Activated naive CD8-positive, alpha-beta T cell treated with anti-CD3 and anti-CD28 coated beads for 36 hours (primary cell): Measurements from ENCODE around the gene RARG. TPM values are rescaled to one million over a fixed set of nuclear protein-coding genes. Genes with fewer than 3 reads are reported as not detected.

Experiments
- DNase-seq: peaks from one replicate; pipeline ENCODE4 v3.0.0; 2021
- H3K27ac Mint-ChIP-seq: one replicate; pipeline ENCODE4 v1.8.0; 2022; ENCODE audit warnings: mild to moderate bottlenecking, moderate library complexity, mixed read lengths
- H3K27me3 Mint-ChIP-seq: one replicate; pipeline ENCODE4 v1.8.0; 2022; ENCODE audit warnings: mild to moderate bottlenecking, mixed read lengths
- H3K36me3 Mint-ChIP-seq: one replicate; pipeline ENCODE4 v1.8.0; 2021; ENCODE audit warnings: mild to moderate bottlenecking, mixed read lengths
- H3K4me1 Mint-ChIP-seq: one replicate; pipeline ENCODE4 v1.8.0; 2021; ENCODE audit warnings: mixed read lengths
- H3K4me3 Mint-ChIP-seq: one replicate; pipeline ENCODE4 v1.8.0; 2022; ENCODE audit warnings: mild to moderate bottlenecking, moderate library complexity, mixed read lengths
- H3K9me3 Mint-ChIP-seq: one replicate; pipeline ENCODE4 v1.8.0; 2022; ENCODE audit warnings: mixed read lengths
- total RNA-seq, 2 experiments: library from RNA; stranded (reverse); gene quantifications; one replicate each; pipeline ENCODE4 v1.2.3, GENCODE V29; 2021

Gene RARG
- total RNA-seq, 2 experiments from 2014 or later = 22.7 to 26.0 TPM

DNA sequence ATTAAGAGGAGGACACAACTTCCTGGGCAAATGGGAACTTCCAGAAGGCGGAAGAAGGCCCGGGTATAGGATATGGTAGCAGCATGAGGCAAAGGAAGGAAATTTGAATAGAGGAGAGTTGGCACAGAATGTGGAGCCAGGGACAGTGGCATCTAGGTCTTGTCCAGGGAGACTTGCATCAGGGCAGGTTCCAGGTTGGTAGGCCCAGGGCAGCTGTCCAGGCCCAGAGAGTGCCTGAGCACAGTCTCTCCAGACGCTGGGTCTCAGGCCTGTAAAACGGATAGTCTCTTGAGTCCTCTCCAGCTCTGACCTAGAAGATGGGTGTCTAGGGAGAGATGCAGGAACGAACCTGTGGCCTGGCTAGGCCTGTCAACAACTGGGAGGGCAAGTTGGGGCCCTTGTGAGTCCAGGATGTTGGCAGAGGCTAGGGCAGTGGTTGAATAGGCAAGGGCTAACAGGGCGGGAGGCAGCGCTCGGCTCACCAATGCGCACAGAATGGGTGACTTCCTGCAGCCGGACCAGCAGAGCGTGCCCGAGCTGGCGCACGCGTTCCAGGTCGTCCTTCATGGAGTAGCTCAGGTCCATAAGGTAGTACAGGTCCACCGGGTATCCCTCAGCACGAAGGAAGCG is 34.9 kb downstream of the RARG start:
- no peaks in the 10 kb centered on the region for H3K27me3 Mint-ChIP-seq

DNA sequence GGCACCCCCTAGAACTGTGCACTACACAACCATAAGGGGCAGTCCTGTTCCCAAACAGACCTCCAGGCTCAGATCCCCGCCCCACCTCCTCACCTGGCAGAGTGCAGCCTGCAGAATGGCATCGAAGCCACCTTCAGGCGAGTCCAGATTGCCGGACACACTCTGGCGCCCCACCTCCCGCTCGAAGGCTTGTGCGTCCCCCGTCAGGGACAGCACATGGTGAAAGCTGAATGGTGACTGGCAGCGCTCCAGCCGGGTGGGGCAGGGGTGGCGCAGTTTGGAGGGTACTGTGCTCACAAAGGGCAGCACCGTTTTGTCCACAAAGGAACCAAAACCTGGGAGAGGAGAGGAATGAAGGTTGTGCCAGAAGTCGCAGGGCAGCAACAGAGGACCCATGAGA is 35.5 kb downstream of the RARG start:
- Mint-ChIP-seq H3K27me3 (no peaks in the 10 kb centered on the region), H3K27ac (no peak overlapping the region), H3K36me3 (peaks cover 45% of the 10 kb centered on the region), H3K4me1 (peaks cover 39% of the 10 kb centered on the region), H3K4me3 (no peak overlapping the region), H3K9me3 (peaks cover 2% of the 10 kb centered on the region)
- DNase-seq = no peak

More for the DNA sequence above, 34.9 kb downstream of the RARG start:
- peaks cover 45% of the 10 kb centered on the region for H3K36me3 Mint-ChIP-seq
- peaks cover 2% of the 10 kb centered on the region for H3K9me3 Mint-ChIP-seq
- peaks cover 43% of the 10 kb centered on the region for H3K4me1 Mint-ChIP-seq
- H3K27ac Mint-ChIP-seq = no peak overlapping the region
- DNase-seq = no peak
- H3K4me3 Mint-ChIP-seq = no peak overlapping the region

DNA sequence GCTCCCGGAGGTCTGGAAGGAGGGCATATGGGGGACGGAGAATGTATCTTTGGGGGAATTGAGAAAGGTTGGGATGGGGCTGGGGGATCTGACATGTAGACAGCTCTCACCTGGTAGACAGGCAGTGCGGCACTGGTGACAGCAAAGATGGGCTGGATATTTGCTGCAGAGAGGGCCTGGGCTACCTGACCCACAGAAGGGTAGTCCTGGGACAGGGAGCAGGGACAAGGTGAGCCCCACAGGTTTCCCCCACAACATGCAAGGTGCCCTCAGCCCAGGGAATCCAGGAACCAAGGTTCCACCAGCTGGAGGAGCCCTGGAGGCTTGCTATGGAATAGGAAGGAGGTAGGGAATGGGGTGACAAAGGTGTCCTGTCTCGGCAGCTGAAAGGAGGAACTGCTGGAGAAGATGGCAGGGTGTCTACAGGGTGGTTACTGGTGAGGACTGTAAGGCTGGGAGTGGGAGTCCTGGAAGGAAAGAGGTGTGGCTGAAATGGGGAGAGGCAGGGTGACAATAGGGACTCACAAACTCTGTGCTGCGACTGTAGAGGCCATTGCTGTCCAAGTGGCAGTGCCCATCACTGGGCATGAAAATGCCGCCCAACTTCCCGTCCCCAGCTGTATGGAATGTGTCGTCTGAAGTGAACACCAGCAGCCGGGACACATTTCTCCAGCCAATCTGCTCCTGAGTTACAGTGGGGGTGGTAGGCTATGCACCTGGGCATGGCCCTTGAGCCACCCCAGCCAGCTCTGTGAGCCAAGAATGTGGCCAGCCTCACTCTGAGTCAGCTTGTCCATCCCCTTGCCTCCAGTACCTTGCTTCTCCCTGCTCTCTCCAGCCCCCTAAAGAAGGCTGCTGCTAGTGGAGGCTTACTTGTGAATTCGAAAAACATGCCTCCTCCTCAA is 36.2 kb downstream of the RARG start:
- H3K36me3 Mint-ChIP-seq = peaks cover 40% of the 10 kb centered on the region
- H3K9me3 Mint-ChIP-seq = no peaks in the 10 kb centered on the region
- no peaks in the 10 kb centered on the region for H3K27me3 Mint-ChIP-seq
- no peak overlapping the region for H3K4me3 Mint-ChIP-seq
- H3K4me1 Mint-ChIP-seq = peaks cover 36% of the 10 kb centered on the region
- no peak for DNase-seq
- no peak overlapping the region for H3K27ac Mint-ChIP-seq

DNA sequence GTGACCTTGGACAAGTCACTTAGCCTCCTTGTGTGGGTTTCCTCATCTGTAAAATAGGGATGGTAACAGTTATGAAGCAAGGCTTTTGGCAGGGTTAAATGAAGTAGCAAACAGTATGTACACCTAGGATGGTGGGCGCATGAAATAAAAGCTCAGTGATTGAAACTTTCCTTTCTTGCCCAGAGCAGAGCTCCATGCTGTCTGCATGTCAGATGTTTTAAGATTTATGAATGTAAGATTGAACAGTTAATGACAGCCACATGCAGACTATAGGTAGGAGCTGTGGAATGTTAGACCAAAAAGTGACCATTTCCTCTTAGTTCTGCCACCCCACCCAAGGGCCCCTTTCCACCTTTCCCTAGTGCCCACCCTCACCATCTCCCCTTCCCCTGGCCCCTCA is 37.0 kb downstream of the RARG start:
- H3K4me1 Mint-ChIP-seq = peaks cover 34% of the 10 kb centered on the region
- no peak for DNase-seq
- H3K4me3 Mint-ChIP-seq = no peak overlapping the region
- H3K27me3 Mint-ChIP-seq = no peaks in the 10 kb centered on the region
- no peak overlapping the region for H3K27ac Mint-ChIP-seq
- H3K36me3 Mint-ChIP-seq = peaks cover 33% of the 10 kb centered on the region
- no peaks in the 10 kb centered on the region for H3K9me3 Mint-ChIP-seq

DNA sequence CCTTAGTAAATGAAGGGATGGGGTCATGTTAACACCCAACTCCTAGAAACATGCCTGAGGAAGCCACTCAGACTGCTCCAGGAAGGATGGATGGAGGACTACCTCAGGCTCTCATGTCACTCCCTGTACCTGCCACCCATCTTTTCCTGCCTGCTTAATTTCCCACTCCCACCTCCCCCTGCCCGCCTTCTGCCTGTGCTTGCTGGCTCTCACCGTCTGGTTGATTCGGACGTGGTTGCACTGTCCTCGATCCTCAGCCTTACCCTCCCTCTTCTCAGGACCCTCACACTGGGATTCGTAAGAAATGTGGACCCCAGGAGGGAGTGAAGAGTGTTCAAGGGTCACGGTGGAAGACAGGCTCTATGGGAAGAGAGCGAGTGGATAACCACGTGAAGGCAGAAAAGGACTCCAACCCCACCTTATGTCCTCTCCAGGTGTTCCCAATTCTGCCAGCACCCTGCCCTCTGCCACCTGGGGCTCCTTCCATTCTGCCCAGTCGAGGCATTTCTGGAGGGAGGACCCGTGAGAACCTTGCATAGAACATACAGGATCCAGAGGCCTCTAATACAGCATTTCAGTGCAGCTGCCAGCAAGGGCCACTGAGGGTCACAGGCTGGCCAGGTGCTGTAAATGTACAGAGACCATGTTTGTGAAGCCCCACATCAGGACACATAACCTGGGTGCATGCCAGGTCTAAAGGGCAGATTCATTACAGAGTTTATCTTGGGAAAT is 37.9 kb downstream of the RARG start:
- Mint-ChIP-seq H3K27me3 (no peaks in the 10 kb centered on the region), H3K4me1 (peaks cover 35% of the 10 kb centered on the region), H3K36me3 (peaks cover 28% of the 10 kb centered on the region), H3K4me3 (no peak overlapping the region), H3K27ac (peak overlapping the region; percentile 22), H3K9me3 (no peaks in the 10 kb centered on the region)
- no peak for DNase-seq

DNA sequence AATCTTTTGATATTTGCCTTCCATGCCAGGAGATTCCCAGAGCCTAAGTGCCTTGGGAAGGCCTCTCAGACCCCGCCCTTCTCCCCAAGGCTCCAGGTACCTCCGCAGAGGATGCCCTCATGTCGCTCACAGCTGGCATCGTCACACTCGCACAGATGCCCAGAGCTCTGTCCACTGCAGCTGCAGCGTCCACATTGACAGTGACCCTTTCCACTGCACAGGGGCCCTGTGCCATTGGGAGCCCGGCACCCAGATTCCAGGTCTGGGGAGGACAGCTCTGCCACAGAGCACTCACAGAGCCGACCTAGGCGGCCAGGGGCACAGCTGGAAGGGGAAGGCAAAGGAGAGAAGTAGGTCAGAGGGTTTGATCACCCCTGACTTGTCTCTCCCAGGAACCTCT is 39.0 kb downstream of the RARG start:
- H3K27me3 Mint-ChIP-seq = no peaks in the 10 kb centered on the region
- DNase-seq = no peak
- H3K4me1 Mint-ChIP-seq = peaks cover 26% of the 10 kb centered on the region
- no peak overlapping the region for H3K27ac Mint-ChIP-seq
- no peak overlapping the region for H3K4me3 Mint-ChIP-seq
- H3K9me3 Mint-ChIP-seq = no peaks in the 10 kb centered on the region
- peaks cover 23% of the 10 kb centered on the region for H3K36me3 Mint-ChIP-seq

DNA sequence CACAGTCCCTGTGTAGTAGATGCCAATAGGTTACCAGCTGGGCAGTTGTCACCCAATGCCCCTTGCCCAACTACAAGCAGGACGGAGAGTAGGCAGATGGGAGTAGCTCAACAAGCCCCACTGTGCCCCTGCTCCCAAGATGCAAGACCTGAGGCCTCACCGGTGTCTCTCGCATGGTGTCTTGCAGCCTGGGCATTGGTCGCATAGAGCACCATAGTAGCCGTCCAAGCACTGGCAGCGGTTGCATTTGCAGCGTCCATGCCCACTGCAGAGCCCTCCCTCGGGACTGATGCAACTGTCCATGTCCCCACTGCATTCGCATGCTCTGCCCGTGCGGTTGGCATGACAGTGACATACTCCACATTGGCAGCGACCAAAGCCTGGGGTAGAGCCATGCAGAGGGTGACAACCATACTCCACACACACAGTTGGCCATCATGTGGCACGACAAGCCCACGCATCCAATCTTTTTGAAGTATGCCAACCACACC is 39.4 kb downstream of the RARG start:
- no peak overlapping the region for H3K27ac Mint-ChIP-seq
- H3K4me1 Mint-ChIP-seq = peaks cover 24% of the 10 kb centered on the region
- peaks cover 21% of the 10 kb centered on the region for H3K36me3 Mint-ChIP-seq
- no peak overlapping the region for H3K4me3 Mint-ChIP-seq
- H3K27me3 Mint-ChIP-seq = no peaks in the 10 kb centered on the region
- H3K9me3 Mint-ChIP-seq = no peaks in the 10 kb centered on the region
- no peak for DNase-seq

DNA sequence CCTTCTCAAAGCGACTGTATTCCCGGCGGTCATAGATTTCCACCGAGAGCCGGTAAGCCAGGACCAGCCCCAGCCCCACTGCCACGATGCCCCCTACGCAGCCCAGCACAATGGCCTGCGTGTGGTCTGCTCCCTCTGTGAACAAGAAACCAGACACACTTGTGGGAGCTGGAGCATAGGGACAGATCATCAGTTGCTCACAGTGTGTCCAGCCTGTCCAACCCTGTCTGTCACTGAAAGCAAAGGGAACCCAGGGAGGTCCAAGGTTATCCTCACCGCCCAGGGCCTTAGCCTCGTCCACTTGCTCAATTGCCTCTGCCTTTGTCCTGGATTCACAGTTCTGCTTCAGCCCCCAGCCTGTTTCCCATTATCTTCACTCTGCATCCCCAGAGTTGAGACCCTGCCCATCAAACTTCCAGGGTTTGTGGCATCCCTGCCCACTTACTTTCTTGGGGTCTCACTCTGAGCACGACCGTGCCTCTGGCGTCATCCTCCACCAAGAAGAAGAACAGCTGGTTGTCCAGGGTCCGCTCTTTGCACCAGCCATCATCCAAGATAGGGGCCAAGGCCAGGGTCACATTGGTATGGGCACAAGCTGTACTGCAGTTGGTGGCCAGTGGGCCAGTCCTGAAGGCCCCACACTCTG is 40.0 kb downstream of the RARG start:
- Mint-ChIP-seq H3K36me3 (peaks cover 24% of the 10 kb centered on the region), H3K9me3 (no peaks in the 10 kb centered on the region), H3K4me1 (peaks cover 21% of the 10 kb centered on the region), H3K27me3 (no peaks in the 10 kb centered on the region), H3K27ac (no peak overlapping the region), H3K4me3 (peak overlapping the region; percentile 18)
- DNase-seq = no peak

DNA sequence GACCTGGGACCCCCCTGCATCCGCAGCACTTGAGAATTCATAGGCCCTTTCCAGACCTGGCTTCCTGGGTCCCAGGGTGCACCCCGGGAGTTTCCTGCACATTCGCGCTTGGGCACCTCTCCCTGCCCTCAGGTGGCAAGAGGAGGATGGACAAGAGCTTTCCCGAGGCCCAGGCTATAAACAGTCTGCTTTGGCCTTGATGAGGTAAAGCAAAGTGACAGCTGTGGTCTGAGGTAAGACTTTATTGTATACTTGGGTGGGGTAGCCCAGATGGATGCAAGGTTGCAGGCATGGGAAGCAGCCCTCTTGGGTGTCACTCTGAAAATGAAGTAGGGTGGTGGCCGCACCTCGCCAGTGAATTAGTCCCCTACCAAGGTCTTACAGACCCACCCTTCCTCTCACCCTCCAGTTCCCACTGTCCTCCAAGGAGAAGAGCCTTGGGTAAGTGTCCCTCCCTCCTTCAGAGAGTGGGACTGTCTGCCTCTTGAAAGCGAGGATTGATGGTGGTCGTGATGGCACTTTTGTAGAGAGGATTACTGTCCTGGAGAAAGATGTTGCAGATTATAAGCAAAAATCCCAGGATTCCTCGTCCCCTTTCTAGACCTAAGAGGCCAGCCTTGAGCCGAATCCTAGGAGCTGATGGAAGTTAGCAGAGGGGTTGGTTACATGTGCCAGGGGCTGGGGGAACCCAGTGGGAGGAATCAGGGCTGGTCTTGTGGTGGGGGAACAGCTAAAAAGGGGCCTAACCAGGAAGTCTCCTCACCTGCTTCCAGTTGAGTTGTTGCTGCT is 40.7 kb downstream of the RARG start:
- Mint-ChIP-seq H3K4me3 (no peak overlapping the region), H3K9me3 (no peaks in the 10 kb centered on the region), H3K4me1 (peaks cover 19% of the 10 kb centered on the region), H3K27me3 (no peaks in the 10 kb centered on the region), H3K27ac (no peak overlapping the region), H3K36me3 (peaks cover 17% of the 10 kb centered on the region)
- no peak for DNase-seq

DNA sequence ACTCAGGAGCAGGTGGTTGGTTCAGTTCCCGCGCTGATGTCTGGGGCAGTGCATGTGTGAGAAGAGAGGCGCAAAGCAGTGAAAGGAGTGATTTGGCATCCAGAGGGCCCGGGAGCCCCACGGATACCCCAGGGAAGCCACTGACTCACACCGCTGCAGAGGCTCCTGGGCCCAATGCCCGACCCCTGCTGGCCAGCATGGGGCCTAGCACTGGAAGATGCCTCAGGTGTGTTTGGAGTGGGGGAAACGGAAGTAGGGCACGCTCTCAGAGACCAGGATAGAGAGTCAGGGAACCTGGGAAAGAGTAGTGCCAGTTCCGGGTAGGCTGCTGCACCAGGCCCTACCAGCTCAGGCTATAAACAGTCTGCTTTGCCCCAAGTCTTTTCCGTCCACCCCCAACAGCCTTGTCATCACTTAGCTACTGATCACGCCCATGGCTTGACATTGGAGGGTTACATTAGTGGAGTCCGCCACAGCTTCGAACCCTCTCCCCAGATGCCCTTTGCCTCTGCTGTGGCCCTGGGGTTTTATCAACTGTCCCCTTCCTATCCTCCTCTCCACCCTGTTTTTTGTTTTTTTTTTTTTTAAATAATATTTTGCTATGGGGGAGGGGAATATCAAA is 41.8 kb downstream of the RARG start:
- Mint-ChIP-seq H3K36me3 (peaks cover 21% of the 10 kb centered on the region), H3K9me3 (no peaks in the 10 kb centered on the region)

DNA sequence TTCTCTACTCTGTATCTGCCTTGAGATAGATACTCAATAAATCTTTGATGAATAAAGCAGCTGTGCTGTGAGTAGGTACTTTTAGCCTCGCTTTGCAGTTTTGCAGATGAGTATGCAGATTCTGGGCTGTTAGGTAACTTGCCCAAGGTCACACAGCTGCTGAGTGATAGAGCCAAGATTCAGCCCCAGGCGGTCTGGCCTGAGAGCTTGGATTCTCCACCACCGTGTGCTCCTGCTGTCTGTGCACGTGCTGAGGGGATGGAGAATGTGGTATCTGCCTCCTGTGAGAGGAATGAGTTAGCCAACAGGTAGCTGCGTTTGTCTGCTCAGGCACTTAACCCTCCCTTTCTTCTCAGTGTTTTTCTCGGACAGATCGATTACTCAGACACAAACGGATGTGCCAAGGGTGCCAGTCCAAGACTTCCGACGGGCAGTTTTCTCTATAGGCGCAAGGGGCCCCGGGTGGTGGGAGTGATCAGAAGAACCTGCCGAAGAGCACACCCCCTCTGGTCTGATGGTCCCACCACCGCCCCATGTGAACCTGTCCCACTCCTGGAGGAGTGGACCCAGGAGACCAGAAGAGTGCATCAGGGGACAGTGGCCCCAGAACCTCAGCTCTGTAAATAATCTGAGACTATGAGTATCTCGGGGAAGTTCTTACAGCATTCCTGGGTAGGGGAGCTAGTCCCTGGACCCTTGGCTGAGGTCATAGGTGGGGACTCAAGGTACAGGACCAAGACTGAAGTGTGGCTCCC is 44.7 kb downstream of the RARG start:
- H3K4me1 Mint-ChIP-seq = peaks cover 42% of the 10 kb centered on the region
- H3K36me3 Mint-ChIP-seq = peaks cover 24% of the 10 kb centered on the region
- no peak overlapping the region for H3K4me3 Mint-ChIP-seq
- H3K27me3 Mint-ChIP-seq = no peaks in the 10 kb centered on the region
- no peaks in the 10 kb centered on the region for H3K9me3 Mint-ChIP-seq
- DNase-seq = no peak
- no peak overlapping the region for H3K27ac Mint-ChIP-seq

More for the DNA sequence above, 41.8 kb downstream of the RARG start:
- H3K27ac Mint-ChIP-seq = peak overlapping the region; percentile 60
- peaks cover 20% of the 10 kb centered on the region for H3K4me1 Mint-ChIP-seq
- peak; percentile 60 for DNase-seq
- no peak overlapping the region for H3K4me3 Mint-ChIP-seq
- H3K27me3 Mint-ChIP-seq = no peaks in the 10 kb centered on the region

DNA sequence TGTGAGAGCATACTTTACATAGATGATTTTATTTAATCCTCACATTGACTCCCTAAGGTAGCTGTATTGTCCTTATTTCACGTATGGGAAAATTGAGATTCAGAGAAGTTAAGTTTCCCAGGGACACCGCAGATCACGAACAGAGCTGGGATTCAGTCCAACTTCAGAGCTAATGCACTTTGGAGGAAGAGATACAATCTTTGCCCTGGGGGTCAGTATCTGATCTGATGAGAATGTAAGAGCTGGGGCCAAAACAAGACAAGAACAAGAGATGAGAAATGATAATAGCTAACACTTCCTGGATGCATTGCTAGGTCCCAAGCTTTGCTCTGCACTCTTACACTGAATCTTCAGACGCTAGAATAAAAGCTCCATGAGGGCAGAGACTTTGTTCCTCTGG is 45.3 kb downstream of the RARG start:
- Mint-ChIP-seq H3K27me3 (no peaks in the 10 kb centered on the region), H3K36me3 (peaks cover 30% of the 10 kb centered on the region), H3K4me3 (no peak overlapping the region), H3K27ac (no peak overlapping the region), H3K9me3 (peaks cover 2% of the 10 kb centered on the region), H3K4me1 (peaks cover 47% of the 10 kb centered on the region)
- DNase-seq = no peak

DNA sequence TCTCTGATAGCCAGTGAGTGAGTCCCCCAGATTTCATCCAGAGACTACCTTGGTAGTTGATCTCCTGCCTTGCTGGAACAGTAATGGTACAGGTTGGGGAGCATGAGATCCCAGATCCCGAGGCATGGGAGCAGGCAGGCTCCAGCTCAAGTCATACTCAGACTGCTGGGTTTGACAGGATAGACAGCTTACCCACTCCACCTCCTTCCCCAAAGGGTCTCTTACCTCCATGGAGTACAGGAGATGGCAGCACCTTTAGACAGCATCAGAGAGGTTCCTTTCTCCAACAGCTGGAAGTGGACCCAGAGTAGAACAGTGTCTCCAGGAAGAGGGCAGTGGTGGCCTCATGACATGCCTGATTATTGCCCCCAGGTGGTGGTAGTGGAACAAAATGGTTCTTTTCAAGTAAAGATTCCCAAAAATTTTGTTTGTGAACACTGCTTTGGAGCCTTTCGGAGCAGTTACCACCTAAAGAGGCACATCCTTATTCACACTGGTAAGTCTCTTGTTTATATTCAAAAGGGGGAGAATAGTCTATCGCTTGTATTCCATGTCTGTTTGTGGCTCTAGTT is 46.3 kb downstream of the RARG start:
- Mint-ChIP-seq H3K4me1 (peaks cover 50% of the 10 kb centered on the region), H3K27me3 (no peaks in the 10 kb centered on the region), H3K4me3 (no peak overlapping the region), H3K36me3 (peaks cover 36% of the 10 kb centered on the region), H3K9me3 (peaks cover 2% of the 10 kb centered on the region), H3K27ac (peak overlapping the region; percentile 2)
- DNase-seq = no peak
